GM18508 (cell line): ENCODE results near the gene TMX3.

Experiments used
- ATAC-seq: cut with Tn5 transposase; IDR thresholded peaks from one replicate; pipeline ENCODE4 v1.9.1; 2021; ENCODE audit warnings: moderate number of reproducible peaks; ENCODE audit not compliant: insufficient read depth, unreplicated experiment

Gene TMX3

GRCh38 chr18:68714712-68715496 is at the start of gene TMX3:
TSS of gene TMX3 (minus strand) at chr18:68715108. CDS start at chr18:68714981, 127 bp downstream.
- ATAC-seq, result peak; percentile 82

GRCh38 chr18:68764016-68764415 is 49.1 kb upstream of the TMX3 start:
- ATAC-seq, result no peak

- no peak for ATAC-seq
Measured at GRCh38 chr18:68763083-68763482, 48.2 kb upstream of the TMX3 start.

GRCh38 chr18:68759308-68759707 is 44.4 kb upstream of the TMX3 start:
- no peak for ATAC-seq

- ATAC-seq, result no peak
Measured at GRCh38 chr18:68757126-68757525, 42.2 kb upstream of the TMX3 start.

GRCh38 chr18:68742206-68742605 is 27.3 kb upstream of the TMX3 start:
- ATAC-seq, result no peak

- no peak for ATAC-seq
Measured at GRCh38 chr18:68740966-68741365, 26.1 kb upstream of the TMX3 start.

- no peak for ATAC-seq
Measured at GRCh38 chr18:68739462-68739861, 24.6 kb upstream of the TMX3 start.

- ATAC-seq, result no peak
Measured at GRCh38 chr18:68738564-68738963, 23.7 kb upstream of the TMX3 start.

GRCh38 chr18:68735483-68736343 is 20.8 kb upstream of the TMX3 start:
- ATAC-seq, result peak; percentile 67

- ATAC-seq, result no peak
Measured at GRCh38 chr18:68734308-68734707, 19.4 kb upstream of the TMX3 start.

- no peak for ATAC-seq
Measured at GRCh38 chr18:68733707-68734106, 18.8 kb upstream of the TMX3 start.

GRCh38 chr18:68728081-68728700 is 13.3 kb upstream of the TMX3 start:
- no peak for ATAC-seq

- ATAC-seq, result no peak
Measured at GRCh38 chr18:68727506-68727905, 12.6 kb upstream of the TMX3 start.

GRCh38 chr18:68725346-68725745 is 10.4 kb upstream of the TMX3 start:
- ATAC-seq, result no peak

- no peak for ATAC-seq
Measured at GRCh38 chr18:68724021-68724420, 9.1 kb upstream of the TMX3 start.

GRCh38 chr18:68723539-68723938 is 8.6 kb upstream of the TMX3 start:
- no peak for ATAC-seq

- no peak for ATAC-seq
Measured at GRCh38 chr18:68722821-68723220, 7.9 kb upstream of the TMX3 start.

GRCh38 chr18:68721681-68722583 is 7.0 kb upstream of the TMX3 start:
- ATAC-seq, result peak; percentile 93

GRCh38 chr18:68714366-68714711 is 569 bp downstream of the TMX3 start:
- no peak for ATAC-seq
